ENCODE results near the gene SLC24A4.

- TF ChIP-seq CTCF (conservative IDR thresholded peaks at IDR 0.05 in 1 of 2, IDR thresholded peaks at IDR 0.05 in 1 of 2; ENCODE audit: extremely low read depth in 1 of 2, insufficient read depth in 1 of 2, low read depth in 1 of 2, low read length in 2 of 2), result no peak
- no peak for TF ChIP-seq EZH2 (IDR thresholded peaks at IDR 0.05; ENCODE audit: borderline replicate concordance, low read length)
Observed at GRCh38 chr14:92274055-92274454, 48.9 kb upstream of the SLC24A4 start.
